Measurements from ENCODE around the gene WASF3.

Gene WASF3

DNA sequence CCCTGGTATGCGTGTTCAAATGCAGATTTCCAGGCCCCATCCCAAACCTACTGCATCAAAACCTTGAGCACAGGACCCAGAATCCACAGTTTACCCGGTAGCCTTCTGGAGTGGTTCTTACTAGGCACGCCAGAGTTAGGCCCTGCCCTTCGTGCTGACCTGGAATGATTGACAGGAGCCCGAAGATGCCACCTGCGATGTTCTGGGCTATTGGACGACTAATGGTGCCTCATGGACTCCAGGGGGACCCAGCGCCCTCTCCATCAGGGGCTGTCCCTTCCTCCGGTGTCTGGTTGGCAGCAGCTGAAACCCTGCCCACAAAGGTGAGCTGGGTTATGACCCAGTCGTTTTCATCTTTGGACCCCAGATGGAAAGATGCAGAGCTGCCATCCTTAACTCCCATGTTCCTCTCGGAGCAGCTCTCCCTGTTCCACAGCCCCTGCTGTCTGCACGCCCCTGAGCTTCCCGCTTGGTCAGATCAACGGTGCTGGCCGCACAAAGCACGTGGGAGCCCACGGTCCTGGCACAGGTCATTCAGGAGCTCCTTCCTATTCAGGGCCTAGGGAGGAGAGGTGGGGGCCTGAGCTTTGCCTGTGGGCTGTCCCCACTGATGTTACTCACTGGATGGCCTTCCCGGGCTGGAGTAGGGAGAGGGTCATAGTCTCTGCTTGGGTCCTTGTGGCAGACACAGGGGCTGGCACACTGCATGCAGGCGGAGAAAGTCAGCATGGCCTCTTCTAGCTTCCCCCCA is 137.3 kb downstream of the WASF3 start:
- Histone ChIP-seq H3K36me3 (no peaks in the 10 kb centered on the region), H3K27ac (no peak overlapping the region), H3K4me3 (ENCODE audit: low read depth in 1 of 2, low read length in 1 of 2) (no peak overlapping the region), H3K4me1 (ENCODE audit: control insufficient read depth in 1 of 2, insufficient read depth in 1 of 2, low read depth in 1 of 2, low read length in 1 of 2) (no peaks in the 10 kb centered on the region), H3K9me3 (no peaks in the 10 kb centered on the region), H3K27me3 (no peaks in the 10 kb centered on the region)
- TF ChIP-seq, protein P1, sequence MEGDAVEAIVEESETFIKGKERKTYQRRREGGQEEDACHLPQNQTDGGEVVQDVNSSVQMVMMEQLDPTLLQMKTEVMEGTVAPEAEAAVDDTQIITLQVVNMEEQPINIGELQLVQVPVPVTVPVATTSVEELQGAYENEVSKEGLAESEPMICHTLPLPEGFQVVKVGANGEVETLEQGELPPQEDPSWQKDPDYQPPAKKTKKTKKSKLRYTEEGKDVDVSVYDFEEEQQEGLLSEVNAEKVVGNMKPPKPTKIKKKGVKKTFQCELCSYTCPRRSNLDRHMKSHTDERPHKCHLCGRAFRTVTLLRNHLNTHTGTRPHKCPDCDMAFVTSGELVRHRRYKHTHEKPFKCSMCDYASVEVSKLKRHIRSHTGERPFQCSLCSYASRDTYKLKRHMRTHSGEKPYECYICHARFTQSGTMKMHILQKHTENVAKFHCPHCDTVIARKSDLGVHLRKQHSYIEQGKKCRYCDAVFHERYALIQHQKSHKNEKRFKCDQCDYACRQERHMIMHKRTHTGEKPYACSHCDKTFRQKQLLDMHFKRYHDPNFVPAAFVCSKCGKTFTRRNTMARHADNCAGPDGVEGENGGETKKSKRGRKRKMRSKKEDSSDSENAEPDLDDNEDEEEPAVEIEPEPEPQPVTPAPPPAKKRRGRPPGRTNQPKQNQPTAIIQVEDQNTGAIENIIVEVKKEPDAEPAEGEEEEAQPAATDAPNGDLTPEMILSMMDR (IDR thresholded peaks at IDR 0.05): no peak

DNA sequence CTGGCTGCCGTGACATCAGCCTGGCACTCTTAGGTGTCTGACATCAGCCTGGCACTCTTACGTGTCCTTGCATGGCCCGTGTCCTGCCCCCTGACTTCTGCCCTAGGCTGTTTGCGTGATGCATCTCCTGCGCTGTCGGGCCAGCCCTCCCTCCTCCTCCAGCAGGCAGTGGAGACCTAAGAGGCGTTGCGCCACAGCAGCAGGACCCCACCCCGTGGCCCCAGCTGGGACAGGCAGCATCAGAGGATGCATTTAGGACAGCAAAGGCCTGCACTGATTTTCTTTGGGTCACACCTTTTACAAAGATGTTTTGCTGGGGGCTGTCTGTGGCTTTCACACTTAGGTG is 137.8 kb downstream of the WASF3 start:
- Histone ChIP-seq H3K27ac (no peak overlapping the region), H3K9me3 (no peaks in the 10 kb centered on the region), H3K36me3 (no peaks in the 10 kb centered on the region), H3K4me3 (ENCODE audit: low read depth in 1 of 2, low read length in 1 of 2) (no peak overlapping the region), H3K4me1 (ENCODE audit: control insufficient read depth in 1 of 2, insufficient read depth in 1 of 2, low read depth in 1 of 2, low read length in 1 of 2) (no peaks in the 10 kb centered on the region), H3K27me3 (no peaks in the 10 kb centered on the region)
- TF ChIP-seq, protein P1 (IDR thresholded peaks at IDR 0.05): no peak

DNA sequence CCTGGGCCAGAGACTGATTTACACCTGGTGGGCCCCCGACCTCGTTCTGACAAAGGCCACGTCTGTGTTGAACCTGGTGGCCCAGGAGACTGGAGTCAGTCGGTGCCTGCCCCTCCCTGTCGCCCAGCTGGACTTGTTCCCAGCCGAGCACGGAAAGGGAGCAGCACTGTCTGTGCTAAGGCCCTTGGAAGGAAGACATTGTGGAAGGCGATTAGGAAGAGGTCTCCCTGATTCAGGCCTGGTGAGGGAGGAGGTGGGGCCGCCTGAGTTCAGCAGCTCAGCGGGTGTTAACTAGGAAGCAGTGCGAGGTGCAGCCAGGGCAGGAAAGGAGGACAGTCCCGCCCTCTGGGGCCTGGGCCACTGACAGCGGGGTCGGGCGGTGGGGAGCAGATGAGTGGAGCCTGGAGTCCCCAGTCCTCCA is 138.4 kb downstream of the WASF3 start:
- H3K27ac ChIP-seq: no peak overlapping the region
- no peaks in the 10 kb centered on the region for H3K36me3 ChIP-seq
- no peaks in the 10 kb centered on the region for H3K4me1 ChIP-seq (ENCODE audit: control insufficient read depth in 1 of 2, insufficient read depth in 1 of 2, low read depth in 1 of 2, low read length in 1 of 2)
- TF ChIP-seq, protein P1 (IDR thresholded peaks at IDR 0.05): no peak
- no peaks in the 10 kb centered on the region for H3K9me3 ChIP-seq
- no peak overlapping the region for H3K4me3 ChIP-seq (ENCODE audit: low read depth in 1 of 2, low read length in 1 of 2)
- no peaks in the 10 kb centered on the region for H3K27me3 ChIP-seq

DNA sequence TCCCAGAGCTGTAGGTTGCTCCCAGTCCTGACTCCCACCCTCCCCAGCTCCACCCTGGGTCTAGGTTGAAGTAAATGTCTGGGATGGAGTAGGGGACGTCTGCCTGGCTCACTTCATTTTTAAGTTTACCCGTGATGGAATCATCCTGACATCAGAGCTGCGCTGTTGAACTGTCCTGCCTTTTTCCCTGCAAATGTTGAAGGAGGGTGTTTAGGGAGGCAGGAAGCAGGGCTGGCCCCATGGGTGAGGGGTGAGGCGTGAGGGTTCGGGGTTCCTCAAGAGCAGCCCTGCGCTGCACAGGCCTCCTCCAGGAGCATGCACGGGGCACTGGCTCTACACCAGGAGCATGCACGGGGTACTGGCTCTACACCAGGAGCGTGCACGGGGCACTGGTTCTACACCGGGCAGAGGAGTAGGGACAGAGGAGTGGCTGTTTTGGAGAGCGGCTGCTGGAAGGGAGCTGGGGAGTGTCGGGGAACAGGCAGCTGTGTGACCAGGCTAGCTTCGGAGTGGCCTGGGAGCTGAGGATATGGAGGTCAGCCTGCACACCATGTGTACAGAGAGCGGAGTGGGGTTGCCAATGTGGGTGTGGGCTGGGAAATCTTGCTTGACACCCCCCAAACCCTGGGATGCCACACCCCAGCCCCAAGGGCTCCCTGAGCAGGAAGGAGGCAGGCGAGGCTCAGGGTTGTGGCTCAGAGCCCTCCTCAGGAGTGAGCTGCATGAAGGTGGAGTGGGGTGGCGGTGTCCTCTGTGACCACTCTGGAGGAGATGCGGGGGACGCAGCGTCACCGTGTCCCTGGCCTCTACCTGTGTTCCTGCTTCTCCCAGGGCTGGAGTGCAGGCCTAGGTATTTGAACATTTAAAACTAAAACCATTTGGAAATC is 139.8 kb downstream of the WASF3 start:
- Histone ChIP-seq H3K4me1 (ENCODE audit: control insufficient read depth in 1 of 2, insufficient read depth in 1 of 2, low read depth in 1 of 2, low read length in 1 of 2) (no peaks in the 10 kb centered on the region), H3K36me3 (no peaks in the 10 kb centered on the region), H3K9me3 (no peaks in the 10 kb centered on the region), H3K27ac (no peak overlapping the region), H3K4me3 (ENCODE audit: low read depth in 1 of 2, low read length in 1 of 2) (no peak overlapping the region), H3K27me3 (no peaks in the 10 kb centered on the region)
- TF ChIP-seq, protein P1 (IDR thresholded peaks at IDR 0.05): no peak

DNA sequence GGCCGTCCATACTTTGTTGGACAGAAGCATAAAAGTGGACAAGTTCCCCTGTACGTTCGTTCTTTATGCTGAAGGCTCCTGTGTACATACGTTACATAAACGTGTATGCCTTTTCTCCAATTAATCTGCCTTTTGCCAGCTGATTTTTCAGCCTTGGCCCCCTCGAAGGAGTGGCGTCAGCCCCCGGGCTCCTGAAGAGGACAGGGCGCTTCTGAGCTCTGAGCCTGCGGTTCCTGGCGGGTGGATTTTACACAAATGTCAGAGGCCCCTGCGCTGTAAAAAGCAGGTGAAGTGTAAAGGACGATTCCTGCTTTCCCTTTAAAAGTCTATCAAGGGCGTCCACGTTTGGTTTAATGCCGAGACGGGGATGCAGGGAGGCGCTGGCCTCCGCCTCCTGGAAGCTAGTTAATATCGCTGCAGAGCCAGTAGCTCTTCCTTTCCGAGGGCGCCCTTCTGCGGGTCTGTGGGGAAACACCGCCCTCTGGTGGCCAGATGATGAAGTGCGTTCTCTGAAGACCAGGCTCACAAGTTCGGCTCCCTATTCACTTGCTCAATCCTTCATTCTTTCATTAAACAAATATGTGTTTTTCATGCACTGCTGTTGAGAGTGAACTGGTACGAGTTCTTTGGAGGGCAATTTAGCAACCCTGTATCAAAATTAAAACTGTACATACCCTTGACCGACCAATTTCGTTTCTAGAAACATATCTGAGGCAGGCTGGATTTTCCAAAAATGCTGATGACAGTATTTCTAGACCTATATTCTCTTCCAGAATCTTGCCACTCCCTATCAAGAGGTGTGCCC is 141.1 kb downstream of the WASF3 start:
- Histone ChIP-seq H3K4me1 (ENCODE audit: control insufficient read depth in 1 of 2, insufficient read depth in 1 of 2, low read depth in 1 of 2, low read length in 1 of 2) (no peaks in the 10 kb centered on the region), H3K27me3 (no peaks in the 10 kb centered on the region), H3K36me3 (no peaks in the 10 kb centered on the region), H3K4me3 (ENCODE audit: low read depth in 1 of 2, low read length in 1 of 2) (no peak overlapping the region), H3K27ac (no peak overlapping the region), H3K9me3 (no peaks in the 10 kb centered on the region)
- TF ChIP-seq, protein P1 (IDR thresholded peaks at IDR 0.05): peak; percentile 85
